Lung (tissue), 12 donors: Measurements from ENCODE around the gene MMEL1. TPM values are rescaled to one million over a fixed set of nuclear protein-coding genes. Genes with fewer than 3 reads are reported as not detected.

Experiments
- ATAC-seq: fragments of 200-7000 bp; cut with Tn5 transposase; one replicate; pipeline ENCODE4 v1.9.1; 2020; ENCODE audit warnings: moderate number of reproducible peaks; ENCODE audit not compliant: insufficient read depth, low FRiP score
- DNase-seq, 3 donors: peaks; one replicate each; pipeline ENCODE4 v3.0.0-alpha.2; 2013 to 2017
- H3K27ac ChIP-seq, 2 donors: one replicate each; pipeline ENCODE4 v1.5.1; 2013; ENCODE audit warnings: mild to moderate bottlenecking in 2 of 2, moderate library complexity in 2 of 2, control low read depth in 1 of 2, inconsistent platforms in 1 of 2, low read depth in 1 of 2, low read length in 1 of 2
- H3K27me3 ChIP-seq, 3 donors: one replicate each; pipeline ENCODE4 v1.5.1; 2013; ENCODE audit warnings: low read length in 2 of 3; ENCODE audit not compliant: control insufficient read depth in 3 of 3, insufficient read depth in 3 of 3
- H3K36me3 ChIP-seq, 4 donors: one replicate each; pipeline ENCODE4 v1.5.1; 2013; ENCODE audit warnings: low read length in 4 of 4, mild to moderate bottlenecking in 1 of 4, moderate library complexity in 1 of 4; ENCODE audit not compliant: control insufficient read depth in 4 of 4, insufficient read depth in 4 of 4
- H3K4me1 ChIP-seq, 5 donors: one replicate each; pipeline ENCODE4 v1.5.1; 2013; ENCODE audit warnings: low read length in 5 of 5, mild to moderate bottlenecking in 2 of 5, moderate library complexity in 1 of 5; ENCODE audit not compliant: control insufficient read depth in 5 of 5, insufficient read depth in 5 of 5
- H3K4me3 ChIP-seq: one replicate; pipeline ENCODE4 v1.5.1; 2013; ENCODE audit warnings: mild to moderate bottlenecking, control low read depth, moderate library complexity
- H3K9ac ChIP-seq, 2 donors: one replicate each; pipeline ENCODE4 v1.5.1; 2013; ENCODE audit warnings: low read length in 2 of 2, control low read depth in 1 of 2; ENCODE audit not compliant: insufficient read depth in 1 of 2
- H3K9me3 ChIP-seq, 4 donors: one replicate each; pipeline ENCODE4 v1.5.1; 2013; ENCODE audit warnings: low read length in 3 of 4, mild to moderate bottlenecking in 1 of 4, moderate library complexity in 1 of 4; ENCODE audit not compliant: control insufficient read depth in 4 of 4, insufficient read depth in 3 of 4
- WGBS, 2 donors: extraction: QIAGEN DNeasy Blood & Tissue Kit; methylation state at CpG; one replicate each; pipeline ENCODE4 v1.1.7; 2013; 5-methylcytosine and 5-hydroxymethylcytosine counted together
- polyA plus RNA-seq, 2 donors: library from polyadenylated mRNA; stranded (reverse); fragments of 200-250 nt; gene quantifications; one replicate each; pipeline ENCODE4 v1.2.1, GENCODE V29; 2013
- total RNA-seq, 2 donors: library from RNA; depleted of rRNA in 1 of 2; stranded (reverse); fragments of >200 nt in 1 of 2; gene quantifications; one replicate each; pipeline ENCODE4 v1.2.1, GENCODE V29; 2014 to 2021
- TF ChIP-seq, protein P1 (sequence below): IDR thresholded peaks from 2 replicates; pipeline ENCODE4 v1.5.1; 2012; ENCODE audit warnings: mild to moderate bottlenecking; ENCODE audit errors: control extremely low read depth, extremely low read depth
- donor health status: control.
- donor health status: control.
- donor health status: Bipolar disorder and iron deficiency.
- donor health status: healthy.
- donor health status: DM: yes; HTN: yes; CAD: no.

Gene MMEL1
- total and polyA plus RNA-seq, 4 donors, result 4.0 to 8.4 (median 6.0) TPM

DNA sequence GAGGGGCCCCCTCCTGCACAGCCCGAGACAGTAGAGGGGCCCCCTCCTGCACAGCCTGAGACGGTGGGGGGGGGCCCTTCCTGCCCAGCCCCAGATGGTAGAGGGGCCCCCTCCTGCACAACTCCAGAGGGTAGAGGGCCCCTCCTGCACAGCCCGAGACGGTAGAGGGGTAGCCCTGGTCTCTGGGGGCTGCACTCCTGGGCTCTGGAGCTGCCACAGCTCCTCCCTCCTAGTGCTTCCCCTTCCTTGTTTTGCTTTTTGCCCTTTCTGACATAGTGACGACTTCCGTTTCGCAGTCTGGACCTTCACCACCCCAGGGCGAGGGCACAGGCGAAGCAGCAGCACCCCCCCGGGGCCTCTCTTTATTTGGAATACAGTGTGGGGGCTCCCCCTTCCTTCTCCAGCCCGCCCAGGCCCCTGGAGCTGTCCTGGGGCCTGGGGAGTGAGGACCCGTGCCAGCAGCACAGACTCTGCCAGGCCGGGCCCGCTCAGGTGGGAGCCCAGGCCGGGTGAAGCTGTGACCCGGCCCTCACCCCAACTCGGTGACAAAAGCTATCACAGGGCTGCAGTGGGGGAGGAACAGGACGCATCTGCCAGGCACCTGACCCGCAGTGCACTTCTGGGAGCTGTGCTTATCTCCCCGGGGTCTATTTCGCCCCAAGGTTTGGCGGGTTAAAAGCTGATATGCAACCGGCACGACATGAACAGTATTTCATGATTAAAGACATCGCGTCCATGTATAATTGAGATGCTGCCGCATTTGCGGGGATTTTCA is 47.3 kb downstream of the MMEL1 start:
- H3K4me1 ChIP-seq, result peaks cover 3 to 25% (median 17%) of the 10 kb centered on the region in 5 donors
- WGBS, 2 donors, result 0% methylated on average over 25 to 28 of the region's 28 CpGs

GRCh38 chr1:2584686-2585317 is 48.0 kb downstream of the MMEL1 start:
- Histone ChIP-seq H3K4me1 (peaks cover 3 to 25% (median 17%) of the 10 kb centered on the region in 5 donors), H3K27ac (peak overlapping the region; percentile 98), H3K27me3 (no peaks in the 10 kb centered on the region), H3K4me3 (peak overlapping the region; percentile 11), H3K9me3 (peaks cover 0 to 2% (median 0%) of the 10 kb centered on the region in 4 donors), H3K9ac (peak overlapping the region in 1 of 2 donors; percentile 17), H3K36me3 (peaks cover 0 to 14% (median 4%) of the 10 kb centered on the region in 4 donors)
- TF ChIP-seq, protein P1, sequence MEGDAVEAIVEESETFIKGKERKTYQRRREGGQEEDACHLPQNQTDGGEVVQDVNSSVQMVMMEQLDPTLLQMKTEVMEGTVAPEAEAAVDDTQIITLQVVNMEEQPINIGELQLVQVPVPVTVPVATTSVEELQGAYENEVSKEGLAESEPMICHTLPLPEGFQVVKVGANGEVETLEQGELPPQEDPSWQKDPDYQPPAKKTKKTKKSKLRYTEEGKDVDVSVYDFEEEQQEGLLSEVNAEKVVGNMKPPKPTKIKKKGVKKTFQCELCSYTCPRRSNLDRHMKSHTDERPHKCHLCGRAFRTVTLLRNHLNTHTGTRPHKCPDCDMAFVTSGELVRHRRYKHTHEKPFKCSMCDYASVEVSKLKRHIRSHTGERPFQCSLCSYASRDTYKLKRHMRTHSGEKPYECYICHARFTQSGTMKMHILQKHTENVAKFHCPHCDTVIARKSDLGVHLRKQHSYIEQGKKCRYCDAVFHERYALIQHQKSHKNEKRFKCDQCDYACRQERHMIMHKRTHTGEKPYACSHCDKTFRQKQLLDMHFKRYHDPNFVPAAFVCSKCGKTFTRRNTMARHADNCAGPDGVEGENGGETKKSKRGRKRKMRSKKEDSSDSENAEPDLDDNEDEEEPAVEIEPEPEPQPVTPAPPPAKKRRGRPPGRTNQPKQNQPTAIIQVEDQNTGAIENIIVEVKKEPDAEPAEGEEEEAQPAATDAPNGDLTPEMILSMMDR, result no peak
- 18 to 23% methylated on average over 12 of the region's 12 CpGs for WGBS, 2 donors
- DNase-seq, result peak in 1 of 3 donors; percentile 12
- no peak for ATAC-seq

More for the DNA sequence above, 47.3 kb downstream of the MMEL1 start:
- H3K27me3 ChIP-seq, result no peaks in the 10 kb centered on the region
- TF ChIP-seq, protein P1, result no peak
- DNase-seq (peak; percentile 69 to 75 (median 75)), ATAC-seq (no peak)
- H3K9ac ChIP-seq, result peak overlapping the region; percentile 51 to 55
- H3K9me3 ChIP-seq, result peaks cover 0 to 2% (median 0%) of the 10 kb centered on the region in 4 donors
- H3K4me3 ChIP-seq, result peak overlapping the region; percentile 58
- H3K36me3 ChIP-seq, result peaks cover 0 to 19% (median 4%) of the 10 kb centered on the region in 4 donors
- H3K27ac ChIP-seq, result peak overlapping the region; percentile 98

- DNase-seq, result peak; percentile 73 to 85 (median 79)
- peaks cover 0 to 5% (median 1%) of the 10 kb centered on the region in 4 donors for H3K36me3 ChIP-seq
- no peaks in the 10 kb centered on the region for H3K27me3 ChIP-seq
- ATAC-seq, result no peak
- peaks cover 0 to 2% (median 0%) of the 10 kb centered on the region in 4 donors for H3K9me3 ChIP-seq
- TF ChIP-seq, protein P1, result no peak
- H3K4me3 ChIP-seq, result no peak overlapping the region
- H3K4me1 ChIP-seq, result peaks cover 3 to 25% (median 17%) of the 10 kb centered on the region in 5 donors
- no peak overlapping the region for H3K9ac ChIP-seq
- 44 to 62% methylated on average over 14 of the region's 14 CpGs for WGBS, 2 donors
- H3K27ac ChIP-seq, result peak overlapping the region in 1 of 2 donors; percentile 82
Measured at GRCh38 chr1:2583871-2584351, 48.9 kb downstream of the MMEL1 start.
